ENCODE data around the gene SLC9A9. TPM values are rescaled to one million over a fixed set of nuclear protein-coding genes. Genes with fewer than 3 reads are reported as not detected.

SLC9A9 gene
- total and polyA plus RNA-seq, 8 donors, result 0.58 to 29.7 (median 14.0) TPM

- H3K27me3 ChIP-seq, result no peaks in the 10 kb centered on the region
- H3K27ac ChIP-seq, result no peak overlapping the region
- no peaks in the 10 kb centered on the region for H3K36me3 ChIP-seq
- 88 to 94% (median 92%) methylated on average over 2 of the region's 2 CpGs for WGBS, 5 donors
- no peak overlapping the region for H3K4me3 ChIP-seq
- TF ChIP-seq EP300 (IDR thresholded peaks at IDR 0.05) (no peak), CTCF (IDR thresholded peaks at IDR 0.05) (no peak), POLR2A (IDR thresholded peaks at IDR 0.05) (no peak), POLR2AphosphoS5 (IDR thresholded peaks at IDR 0.05) (no peak)
- no peak for DNase-seq
- no peaks in the 10 kb centered on the region for H3K9me3 ChIP-seq
- no peaks in the 10 kb centered on the region for H3K4me1 ChIP-seq
- intact Hi-C loops (cut with DNase I; ENCODE audit: low total_unique reads), result no loop called here
These were observed 460.8 kb downstream of the SLC9A9 start for GRCh38 chr3:143387425-143387824.

GRCh38 chr3:143384076-143384475 lies 464.2 kb downstream of the SLC9A9 start:
- intact Hi-C loops (cut with DNase I; ENCODE audit: low total_unique reads), result no loop called here
- H3K4me3 ChIP-seq, result no peak overlapping the region
- no peak for TF ChIP-seq CTCF (IDR thresholded peaks at IDR 0.05)
- TF ChIP-seq EP300 (IDR thresholded peaks at IDR 0.05), result no peak
- no peak for TF ChIP-seq POLR2A (IDR thresholded peaks at IDR 0.05)
- no peak for TF ChIP-seq POLR2AphosphoS5 (IDR thresholded peaks at IDR 0.05)
- no peak for DNase-seq
- H3K27me3 ChIP-seq, result no peaks in the 10 kb centered on the region
- 85 to 100% (median 92%) methylated on average over 2 of the region's 2 CpGs for WGBS, 5 donors
- H3K4me1 ChIP-seq, result no peaks in the 10 kb centered on the region
- H3K9me3 ChIP-seq, result no peaks in the 10 kb centered on the region
- H3K36me3 ChIP-seq, result no peaks in the 10 kb centered on the region
- H3K27ac ChIP-seq, result no peak overlapping the region

GRCh38 chr3:143383421-143383820 lies 464.8 kb downstream of the SLC9A9 start:
- no peak overlapping the region for H3K4me3 ChIP-seq
- intact Hi-C loops (cut with DNase I; ENCODE audit: low total_unique reads), result no loop called here
- H3K27ac ChIP-seq, result no peak overlapping the region
- no peak for TF ChIP-seq EP300 (IDR thresholded peaks at IDR 0.05)
- no peak for TF ChIP-seq CTCF (IDR thresholded peaks at IDR 0.05)
- no peak for TF ChIP-seq POLR2A (IDR thresholded peaks at IDR 0.05)
- TF ChIP-seq POLR2AphosphoS5 (IDR thresholded peaks at IDR 0.05), result no peak
- no peaks in the 10 kb centered on the region for H3K36me3 ChIP-seq
- no peaks in the 10 kb centered on the region for H3K4me1 ChIP-seq
- no peak for DNase-seq
- no peaks in the 10 kb centered on the region for H3K9me3 ChIP-seq
- no peaks in the 10 kb centered on the region for H3K27me3 ChIP-seq

- WGBS, 5 donors, result 86 to 98% (median 89%) methylated on average over 1 of the region's 1 CpG
- intact Hi-C loops (cut with DNase I; ENCODE audit: low total_unique reads), result no loop called here
- Histone ChIP-seq H3K4me3 (no peak overlapping the region), H3K4me1 (no peaks in the 10 kb centered on the region), H3K27ac (no peak overlapping the region), H3K36me3 (no peaks in the 10 kb centered on the region), H3K9me3 (no peaks in the 10 kb centered on the region), H3K27me3 (no peaks in the 10 kb centered on the region)
- DNase-seq, result no peak
- TF ChIP-seq POLR2AphosphoS5 (IDR thresholded peaks at IDR 0.05), result no peak
- TF ChIP-seq CTCF (IDR thresholded peaks at IDR 0.05), result no peak
- TF ChIP-seq POLR2A (IDR thresholded peaks at IDR 0.05), result no peak
- no peak for TF ChIP-seq EP300 (IDR thresholded peaks at IDR 0.05)
These were observed 465.5 kb downstream of the SLC9A9 start for GRCh38 chr3:143382816-143383215.
